GM18508 (cell line): Measurements from ENCODE around the gene LTO1.
"Not testable (repeated sequence)": the region's sequence is repeated elsewhere in the genome, so short reads cannot be mapped to it uniquely, and the experiment has no call there.

Experiments
- ATAC-seq: cut with Tn5 transposase; IDR thresholded peaks from one replicate; pipeline ENCODE4 v1.9.1; 2021; ENCODE audit warnings: moderate number of reproducible peaks; ENCODE audit not compliant: insufficient read depth, unreplicated experiment

Gene LTO1

GRCh38 chr11:69637941-69638871 lies 36.9 kb downstream of the LTO1 start:
- no peak for ATAC-seq

GRCh38 chr11:69637198-69637940 lies 37.8 kb downstream of the LTO1 start:
- no peak for ATAC-seq

- no peak for ATAC-seq
Measured at GRCh38 chr11:69636512-69637197, 38.5 kb downstream of the LTO1 start.

GRCh38 chr11:69635804-69636511 lies 39.2 kb downstream of the LTO1 start:
- no peak for ATAC-seq

GRCh38 chr11:69635195-69635594 lies 40.0 kb downstream of the LTO1 start:
- ATAC-seq, result no peak

GRCh38 chr11:69634590-69634989 lies 40.6 kb downstream of the LTO1 start:
- no peak for ATAC-seq

- ATAC-seq, result no peak
Measured at GRCh38 chr11:69634069-69634468, 41.1 kb downstream of the LTO1 start.

GRCh38 chr11:69632900-69633299 lies 42.3 kb downstream of the LTO1 start:
- no peak for ATAC-seq

- no peak for ATAC-seq
Measured at GRCh38 chr11:69630424-69630823, 44.7 kb downstream of the LTO1 start.

GRCh38 chr11:69630017-69630416 lies 45.1 kb downstream of the LTO1 start:
- ATAC-seq, result no peak

GRCh38 chr11:69627551-69627950 lies 47.6 kb downstream of the LTO1 start:
- ATAC-seq, result no peak

- no peak for ATAC-seq
Measured at GRCh38 chr11:69625476-69625875, 49.7 kb downstream of the LTO1 start.

- no peak for ATAC-seq
Measured at GRCh38 chr11:69624293-69624692, 50.9 kb downstream of the LTO1 start.

GRCh38 chr11:69622097-69622681 lies 53.0 kb downstream of the LTO1 start:
- not testable (repeated sequence) for ATAC-seq

- no peak for ATAC-seq
Measured at GRCh38 chr11:69620683-69621290, 54.4 kb downstream of the LTO1 start.

- no peak for ATAC-seq
Measured at GRCh38 chr11:69618237-69618636, 56.9 kb downstream of the LTO1 start.

GRCh38 chr11:69617682-69618081 lies 57.5 kb downstream of the LTO1 start:
- no peak for ATAC-seq

GRCh38 chr11:69617220-69617619 lies 57.9 kb downstream of the LTO1 start:
- no peak for ATAC-seq
